Measurements from ENCODE around the gene ZDHHC19. TPM values are rescaled to one million over a fixed set of nuclear protein-coding genes. Genes with fewer than 3 reads are reported as not detected.

The ZDHHC19 gene
- total and polyA plus RNA-seq, 2 donors = 0.19 to 0.68 TPM

- no peak overlapping the region for H3K4me3 ChIP-seq (ENCODE audit: low read length in 2 of 2)
- H3K27ac ChIP-seq (ENCODE audit: low read depth in 1 of 2, low read length in 1 of 2) = no peak overlapping the region
- H3K4me1 ChIP-seq (ENCODE audit: control insufficient read depth in 2 of 2, insufficient read depth in 2 of 2, low read length in 2 of 2) = peaks cover 13 to 16% of the 10 kb centered on the region in 2 donors
- 92% methylated on average over 24 of the region's 24 CpGs for WGBS
- no peak for DNase-seq (ENCODE audit: low read depth in 6 of 9, low spot score in 9 of 9)
- H3K27me3 ChIP-seq (ENCODE audit: control insufficient read depth in 2 of 2, insufficient read depth in 1 of 2, low read length in 1 of 2) = no peaks in the 10 kb centered on the region
- H3K9me3 ChIP-seq (ENCODE audit: control insufficient read depth in 2 of 2, insufficient read depth in 1 of 2, low read length in 1 of 2) = no peaks in the 10 kb centered on the region
- H3K36me3 ChIP-seq (ENCODE audit: control insufficient read depth in 2 of 2, insufficient read depth in 2 of 2, low read length in 1 of 2) = no peaks in the 10 kb centered on the region
Observed at GRCh38 chr3:196163666-196164493, 47.3 kb downstream of the ZDHHC19 start.

GRCh38 chr3:196163212-196163611 lies 48.0 kb downstream of the ZDHHC19 start:
- H3K36me3 ChIP-seq (ENCODE audit: control insufficient read depth in 2 of 2, insufficient read depth in 2 of 2, low read length in 1 of 2) = no peaks in the 10 kb centered on the region
- no peaks in the 10 kb centered on the region for H3K9me3 ChIP-seq (ENCODE audit: control insufficient read depth in 2 of 2, insufficient read depth in 1 of 2, low read length in 1 of 2)
- no peak overlapping the region for H3K27ac ChIP-seq (ENCODE audit: low read depth in 1 of 2, low read length in 1 of 2)
- 97% methylated on average over 6 of the region's 6 CpGs for WGBS
- no peaks in the 10 kb centered on the region for H3K27me3 ChIP-seq (ENCODE audit: control insufficient read depth in 2 of 2, insufficient read depth in 1 of 2, low read length in 1 of 2)
- DNase-seq (ENCODE audit: low read depth in 6 of 9, low spot score in 9 of 9) = no peak
- no peak overlapping the region for H3K4me3 ChIP-seq (ENCODE audit: low read length in 2 of 2)
- H3K4me1 ChIP-seq (ENCODE audit: control insufficient read depth in 2 of 2, insufficient read depth in 2 of 2, low read length in 2 of 2) = peaks cover 13 to 20% of the 10 kb centered on the region in 2 donors

- Histone ChIP-seq H3K36me3 (ENCODE audit: control insufficient read depth in 2 of 2, insufficient read depth in 2 of 2, low read length in 1 of 2) (no peaks in the 10 kb centered on the region), H3K9me3 (ENCODE audit: control insufficient read depth in 2 of 2, insufficient read depth in 1 of 2, low read length in 1 of 2) (no peaks in the 10 kb centered on the region), H3K4me3 (ENCODE audit: low read length in 2 of 2) (no peak overlapping the region), H3K27ac (ENCODE audit: low read depth in 1 of 2, low read length in 1 of 2) (no peak overlapping the region), H3K4me1 (ENCODE audit: control insufficient read depth in 2 of 2, insufficient read depth in 2 of 2, low read length in 2 of 2) (peaks cover 13 to 22% of the 10 kb centered on the region in 2 donors), H3K27me3 (ENCODE audit: control insufficient read depth in 2 of 2, insufficient read depth in 1 of 2, low read length in 1 of 2) (no peaks in the 10 kb centered on the region)
- no peak for DNase-seq (ENCODE audit: low read depth in 6 of 9, low spot score in 9 of 9)
- 86% methylated on average over 9 of the region's 9 CpGs for WGBS
Observed at GRCh38 chr3:196162679-196163078, 48.5 kb downstream of the ZDHHC19 start.

GRCh38 chr3:196159952-196160804 lies 51.0 kb downstream of the ZDHHC19 start:
- Histone ChIP-seq H3K36me3 (ENCODE audit: control insufficient read depth in 2 of 2, insufficient read depth in 2 of 2, low read length in 1 of 2) (no peaks in the 10 kb centered on the region), H3K9me3 (ENCODE audit: control insufficient read depth in 2 of 2, insufficient read depth in 1 of 2, low read length in 1 of 2) (no peaks in the 10 kb centered on the region), H3K4me3 (ENCODE audit: low read length in 2 of 2) (no peak overlapping the region), H3K4me1 (ENCODE audit: control insufficient read depth in 2 of 2, insufficient read depth in 2 of 2, low read length in 2 of 2) (peaks cover 13 to 23% of the 10 kb centered on the region in 2 donors), H3K27ac (ENCODE audit: low read depth in 1 of 2, low read length in 1 of 2) (peak overlapping the region; percentile 63 to 71), H3K27me3 (ENCODE audit: control insufficient read depth in 2 of 2, insufficient read depth in 1 of 2, low read length in 1 of 2) (no peaks in the 10 kb centered on the region)
- WGBS = 36% methylated on average over 15 of the region's 15 CpGs
- DNase-seq (ENCODE audit: low read depth in 6 of 9, low spot score in 9 of 9) = peak in 8 of 9 donors; percentile 48 to 89 (median 70)

- DNase-seq (ENCODE audit: low read depth in 6 of 9, low spot score in 9 of 9) = no peak
- Histone ChIP-seq H3K4me1 (ENCODE audit: control insufficient read depth in 2 of 2, insufficient read depth in 2 of 2, low read length in 2 of 2) (peaks cover 13 to 23% of the 10 kb centered on the region in 2 donors), H3K27me3 (ENCODE audit: control insufficient read depth in 2 of 2, insufficient read depth in 1 of 2, low read length in 1 of 2) (no peaks in the 10 kb centered on the region), H3K4me3 (ENCODE audit: low read length in 2 of 2) (no peak overlapping the region), H3K9me3 (ENCODE audit: control insufficient read depth in 2 of 2, insufficient read depth in 1 of 2, low read length in 1 of 2) (no peaks in the 10 kb centered on the region), H3K27ac (ENCODE audit: low read depth in 1 of 2, low read length in 1 of 2) (peak overlapping the region; percentile 63 to 71), H3K36me3 (ENCODE audit: control insufficient read depth in 2 of 2, insufficient read depth in 2 of 2, low read length in 1 of 2) (no peaks in the 10 kb centered on the region)
- 88% methylated on average over 13 of the region's 13 CpGs for WGBS
Observed at GRCh38 chr3:196159526-196159925, 51.7 kb downstream of the ZDHHC19 start.

GRCh38 chr3:196156160-196156559 lies 55.0 kb downstream of the ZDHHC19 start:
- H3K36me3 ChIP-seq (ENCODE audit: control insufficient read depth in 2 of 2, insufficient read depth in 2 of 2, low read length in 1 of 2) = no peaks in the 10 kb centered on the region
- H3K4me1 ChIP-seq (ENCODE audit: control insufficient read depth in 2 of 2, insufficient read depth in 2 of 2, low read length in 2 of 2) = peaks cover 13 to 23% of the 10 kb centered on the region in 2 donors
- no peak overlapping the region for H3K27ac ChIP-seq (ENCODE audit: low read depth in 1 of 2, low read length in 1 of 2)
- 93% methylated on average over 6 of the region's 6 CpGs for WGBS
- H3K9me3 ChIP-seq (ENCODE audit: control insufficient read depth in 2 of 2, insufficient read depth in 1 of 2, low read length in 1 of 2) = no peaks in the 10 kb centered on the region
- H3K27me3 ChIP-seq (ENCODE audit: control insufficient read depth in 2 of 2, insufficient read depth in 1 of 2, low read length in 1 of 2) = no peaks in the 10 kb centered on the region
- no peak overlapping the region for H3K4me3 ChIP-seq (ENCODE audit: low read length in 2 of 2)
- no peak for DNase-seq (ENCODE audit: low read depth in 6 of 9, low spot score in 9 of 9)

GRCh38 chr3:196150481-196150880 lies 60.7 kb downstream of the ZDHHC19 start:
- no peak overlapping the region for H3K27ac ChIP-seq (ENCODE audit: low read depth in 1 of 2, low read length in 1 of 2)
- peaks cover 0 to 7% of the 10 kb centered on the region in 2 donors for H3K9me3 ChIP-seq (ENCODE audit: control insufficient read depth in 2 of 2, insufficient read depth in 1 of 2, low read length in 1 of 2)
- no peak overlapping the region for H3K4me3 ChIP-seq (ENCODE audit: low read length in 2 of 2)
- WGBS = 89% methylated on average over 3 of the region's 3 CpGs
- H3K4me1 ChIP-seq (ENCODE audit: control insufficient read depth in 2 of 2, insufficient read depth in 2 of 2, low read length in 2 of 2) = no peaks in the 10 kb centered on the region
- no peaks in the 10 kb centered on the region for H3K27me3 ChIP-seq (ENCODE audit: control insufficient read depth in 2 of 2, insufficient read depth in 1 of 2, low read length in 1 of 2)
- DNase-seq (ENCODE audit: low read depth in 6 of 9, low spot score in 9 of 9) = no peak
- no peaks in the 10 kb centered on the region for H3K36me3 ChIP-seq (ENCODE audit: control insufficient read depth in 2 of 2, insufficient read depth in 2 of 2, low read length in 1 of 2)

- no peaks in the 10 kb centered on the region for H3K4me1 ChIP-seq (ENCODE audit: control insufficient read depth in 2 of 2, insufficient read depth in 2 of 2, low read length in 2 of 2)
- H3K27me3 ChIP-seq (ENCODE audit: control insufficient read depth in 2 of 2, insufficient read depth in 1 of 2, low read length in 1 of 2) = no peaks in the 10 kb centered on the region
- no peaks in the 10 kb centered on the region for H3K36me3 ChIP-seq (ENCODE audit: control insufficient read depth in 2 of 2, insufficient read depth in 2 of 2, low read length in 1 of 2)
- H3K4me3 ChIP-seq (ENCODE audit: low read length in 2 of 2) = no peak overlapping the region
- WGBS = 94% methylated on average over 7 of the region's 7 CpGs
- H3K9me3 ChIP-seq (ENCODE audit: control insufficient read depth in 2 of 2, insufficient read depth in 1 of 2, low read length in 1 of 2) = peaks cover 0 to 10% of the 10 kb centered on the region in 2 donors
- no peak overlapping the region for H3K27ac ChIP-seq (ENCODE audit: low read depth in 1 of 2, low read length in 1 of 2)
- no peak for DNase-seq (ENCODE audit: low read depth in 6 of 9, low spot score in 9 of 9)
Observed at GRCh38 chr3:196149831-196150301, 61.3 kb downstream of the ZDHHC19 start.

GRCh38 chr3:196149375-196149774 lies 61.8 kb downstream of the ZDHHC19 start:
- H3K27ac ChIP-seq (ENCODE audit: low read depth in 1 of 2, low read length in 1 of 2) = no peak overlapping the region
- H3K27me3 ChIP-seq (ENCODE audit: control insufficient read depth in 2 of 2, insufficient read depth in 1 of 2, low read length in 1 of 2) = no peaks in the 10 kb centered on the region
- H3K4me3 ChIP-seq (ENCODE audit: low read length in 2 of 2) = no peak overlapping the region
- no peaks in the 10 kb centered on the region for H3K36me3 ChIP-seq (ENCODE audit: control insufficient read depth in 2 of 2, insufficient read depth in 2 of 2, low read length in 1 of 2)
- WGBS = 98% methylated on average over 10 of the region's 10 CpGs
- H3K4me1 ChIP-seq (ENCODE audit: control insufficient read depth in 2 of 2, insufficient read depth in 2 of 2, low read length in 2 of 2) = peaks cover 0 to under 1% of the 10 kb centered on the region in 2 donors
- H3K9me3 ChIP-seq (ENCODE audit: control insufficient read depth in 2 of 2, insufficient read depth in 1 of 2, low read length in 1 of 2) = peaks cover 0 to 15% of the 10 kb centered on the region in 2 donors
- DNase-seq (ENCODE audit: low read depth in 6 of 9, low spot score in 9 of 9) = no peak

Data from thymus (tissue), 11 donors.